HFFc6 (cell line): ENCODE data around the gene RANBP10. TPM values are rescaled to one million over a fixed set of nuclear protein-coding genes. Genes with fewer than 3 reads are reported as not detected.

Experiments
- DNase-seq: peaks from one replicate; pipeline ENCODE4 v3.0.0-alpha.2; 2018
- H3K27ac Mint-ChIP-seq: 2 replicates; pipeline ENCODE4 v1.8.0; 2020; ENCODE audit warnings: mild to moderate bottlenecking, mixed read lengths
- H3K27me3 Mint-ChIP-seq: 2 replicates; pipeline ENCODE4 v1.8.0; 2021; ENCODE audit warnings: mild to moderate bottlenecking, moderate library complexity, mixed read lengths; ENCODE audit not compliant: insufficient read depth
- H3K36me3 Mint-ChIP-seq: 2 replicates; pipeline ENCODE4 v1.8.0; 2021; ENCODE audit warnings: low read depth, mixed read lengths
- H3K4me1 Mint-ChIP-seq: 2 replicates; pipeline ENCODE4 v1.8.0; 2020; ENCODE audit warnings: low read depth, mixed read lengths
- H3K4me3 Mint-ChIP-seq: 2 replicates; pipeline ENCODE4 v1.8.0; 2020; ENCODE audit warnings: mild to moderate bottlenecking, moderate library complexity, mixed read lengths
- H3K9me3 Mint-ChIP-seq: 2 replicates; pipeline ENCODE4 v1.8.0; 2020; ENCODE audit warnings: mild to moderate bottlenecking, mixed read lengths
- CTCF ChIP-seq: fragments of 200-600 bp; sonication (generic); IDR thresholded peaks from 2 replicates; pipeline ENCODE4 v1.5.0; 2021; ENCODE audit warnings: antibody characterized with exemption, mild to moderate bottlenecking
- total RNA-seq, 6 experiments: library from RNA; stranded (reverse); fragmentation: NEBNext Ultra II Directional; extraction: Animal tissue kit (Norgen Biotek cat#: 25700); gene quantifications; 2 replicates in 1 of 6; 3 replicates in 5 of 6; pipeline ENCODE4 v1.2.3, GENCODE V29; 2021

The RANBP10 gene
- total RNA-seq, 6 experiments from 2014 or later, result 11.5 to 15.6 (median 12.8) TPM

GRCh38 chr16:67767953-67768352, 38.4 kb downstream of the RANBP10 start:
- no peak for TF ChIP-seq CTCF
- peak; percentile 60 for DNase-seq
- peaks cover 28% of the 10 kb centered on the region for H3K36me3 Mint-ChIP-seq
- peaks cover 1% of the 10 kb centered on the region; the same call in 1 of the 2 replicates for H3K27me3 Mint-ChIP-seq
- peaks cover 18% of the 10 kb centered on the region for H3K4me1 Mint-ChIP-seq
- H3K27ac Mint-ChIP-seq, result peak overlapping the region; percentile 73
- H3K9me3 Mint-ChIP-seq, result no peaks in the 10 kb centered on the region
- no peak overlapping the region for H3K4me3 Mint-ChIP-seq

- H3K27ac Mint-ChIP-seq, result no peak overlapping the region
- H3K9me3 Mint-ChIP-seq, result no peaks in the 10 kb centered on the region
- H3K4me1 Mint-ChIP-seq, result peaks cover 9% of the 10 kb centered on the region
- TF ChIP-seq CTCF, result no peak
- peaks cover 13% of the 10 kb centered on the region for H3K36me3 Mint-ChIP-seq
- peaks cover 2% of the 10 kb centered on the region; the same call in 1 of the 2 replicates for H3K27me3 Mint-ChIP-seq
- no peak overlapping the region for H3K4me3 Mint-ChIP-seq
- DNase-seq, result no peak
Measured at GRCh38 chr16:67766291-67766690, 40.1 kb downstream of the RANBP10 start.

GRCh38 chr16:67764158-67764667, 42.1 kb downstream of the RANBP10 start:
- no peak overlapping the region for H3K4me3 Mint-ChIP-seq
- H3K27me3 Mint-ChIP-seq, result peaks cover 2% of the 10 kb centered on the region; the same call in 1 of the 2 replicates
- H3K4me1 Mint-ChIP-seq, result no peaks in the 10 kb centered on the region; the same call in 1 of the 2 replicates
- DNase-seq, result no peak
- H3K27ac Mint-ChIP-seq, result no peak overlapping the region
- TF ChIP-seq CTCF, result no peak
- no peaks in the 10 kb centered on the region for H3K9me3 Mint-ChIP-seq
- H3K36me3 Mint-ChIP-seq, result peaks cover 10% of the 10 kb centered on the region; the same call in 1 of the 2 replicates

- Mint-ChIP-seq H3K36me3 (peaks cover 10% of the 10 kb centered on the region; the same call in 1 of the 2 replicates), H3K4me1 (no peaks in the 10 kb centered on the region; the same call in 1 of the 2 replicates), H3K27me3 (peaks cover 2% of the 10 kb centered on the region; the same call in 1 of the 2 replicates), H3K9me3 (no peaks in the 10 kb centered on the region), H3K4me3 (no peak overlapping the region), H3K27ac (no peak overlapping the region)
- TF ChIP-seq CTCF, result no peak
- DNase-seq, result no peak
Measured at GRCh38 chr16:67763066-67763465, 43.3 kb downstream of the RANBP10 start.

GRCh38 chr16:67762385-67762784, 44.0 kb downstream of the RANBP10 start:
- Mint-ChIP-seq H3K27me3 (peaks cover 2% of the 10 kb centered on the region; the same call in 1 of the 2 replicates), H3K9me3 (no peaks in the 10 kb centered on the region), H3K4me1 (no peaks in the 10 kb centered on the region; the same call in 1 of the 2 replicates), H3K36me3 (peaks cover 10% of the 10 kb centered on the region; the same call in 1 of the 2 replicates), H3K4me3 (no peak overlapping the region), H3K27ac (no peak overlapping the region)
- TF ChIP-seq CTCF, result no peak
- DNase-seq, result no peak
